CD4-positive, alpha-beta T cell (primary cell): Measurements from ENCODE around the gene ZBTB7C. TPM values are rescaled to one million over a fixed set of nuclear protein-coding genes. Genes with fewer than 3 reads are reported as not detected.

Source experiments
- ATAC-seq: fragments of 200-7000 bp; cut with Tn5 transposase; one replicate; pipeline ENCODE4 v1.10.0; 2022; ENCODE audit warnings: mild to moderate bottlenecking; ENCODE audit not compliant: poor library complexity
- CTCF ChIA-PET: fragments of 350-600 bp; sonication (Branson Sonifier 250); formaldehyde crosslinking; loops from one replicate; lab custom pipeline; 2021; ENCODE audit warnings: antibody characterized with exemption, inconsistent platforms; lab: Charles Lee
- POLR2A ChIA-PET: fragments of 350-600 bp; sonication (Branson Sonifier 250); formaldehyde crosslinking; loops from one replicate; lab custom pipeline; 2021; ENCODE audit warnings: antibody characterized with exemption, inconsistent platforms; lab: Charles Lee
- DNase-seq, 14 experiments: peaks; one replicate each; pipeline ENCODE4 v3.0.0-alpha.2; 2013 to 2020; ENCODE audit warnings: mixed read lengths in 2 of 14
- H3K27ac ChIP-seq, 2 donors: one replicate each; pipeline versions ENCODE4 v1.5.1 to v1.7.0; 2013; ENCODE audit warnings: low read length in 2 of 2, low read depth in 1 of 2, mild to moderate bottlenecking in 1 of 2
- H3K27me3 ChIP-seq, 2 experiments: 1 replicate in 1 of 2; 2 replicates in 1 of 2; pipeline versions ENCODE4 v1.6.1 to v1.7.0; 2013; ENCODE audit warnings: low read length in 2 of 2, control low read depth in 1 of 2, mild to moderate bottlenecking in 1 of 2, moderate library complexity in 1 of 2; ENCODE audit not compliant: insufficient read depth in 2 of 2, control insufficient read depth in 1 of 2
- H3K36me3 ChIP-seq: one replicate; pipeline ENCODE4 v1.6.1; 2013; ENCODE audit warnings: low read length, control low read depth; ENCODE audit not compliant: insufficient read depth
- H3K4me1 ChIP-seq: one replicate; pipeline ENCODE4 v1.6.1; 2013; ENCODE audit warnings: low read length, control low read depth; ENCODE audit not compliant: insufficient read depth
- H3K4me3 ChIP-seq: one replicate; pipeline ENCODE4 v1.5.1; 2013; ENCODE audit warnings: mild to moderate bottlenecking, low read length, moderate library complexity
- H3K9me3 ChIP-seq, 2 experiments: 1 replicate in 1 of 2; 2 replicates in 1 of 2; pipeline versions ENCODE4 v1.6.1 to v1.7.0; 2013; ENCODE audit warnings: low read length in 2 of 2, mild to moderate bottlenecking in 2 of 2, control low read depth in 1 of 2, moderate library complexity in 1 of 2; ENCODE audit not compliant: control insufficient read depth in 1 of 2, insufficient read depth in 1 of 2
- H3K27ac Mint-ChIP-seq: one replicate; pipeline ENCODE4 v1.8.0; 2020; ENCODE audit warnings: mixed read lengths
- H3K27me3 Mint-ChIP-seq: one replicate; pipeline ENCODE4 v1.8.0; 2021; ENCODE audit warnings: mixed read lengths
- H3K36me3 Mint-ChIP-seq: one replicate; pipeline ENCODE4 v1.8.0; 2021; ENCODE audit warnings: low read depth, mixed read lengths
- H3K4me1 Mint-ChIP-seq: one replicate; pipeline ENCODE4 v1.8.0; 2021; ENCODE audit warnings: low read depth, mixed read lengths
- H3K4me3 Mint-ChIP-seq: one replicate; pipeline ENCODE4 v1.8.0; 2020; ENCODE audit warnings: mild to moderate bottlenecking, mixed read lengths
- H3K9me3 Mint-ChIP-seq: one replicate; pipeline ENCODE4 v1.8.0; 2020; ENCODE audit warnings: mixed read lengths
- CTCF ChIP-seq: fragments of 200-600 bp; IDR thresholded peaks from one replicate; pipeline ENCODE4 v1.8.0; 2022; ENCODE audit warnings: antibody characterized with exemption, mild to moderate bottlenecking
- intact Hi-C, 2 experiments: fragments of 100-400 bp; cut with DNase I in 1 of 2; cut with micrococcal nuclease in 1 of 2; formaldehyde crosslinking; loops; one replicate each; pipeline versions ENCODE4 v1.15.1 to v1.9.0; 2023 to 2025; cut with DNase I, micrococcal nuclease
- total RNA-seq, 174 experiments: library from RNA in 2 of 174; stranded (reverse) in 2 of 174; gene quantifications; one replicate each; pipeline ENCODE4 v1.2.3 and lab custom pipeline; 2021 to 2026

ZBTB7C gene
- total RNA-seq, 2 experiments from 2014 or later, result not detected

DNA sequence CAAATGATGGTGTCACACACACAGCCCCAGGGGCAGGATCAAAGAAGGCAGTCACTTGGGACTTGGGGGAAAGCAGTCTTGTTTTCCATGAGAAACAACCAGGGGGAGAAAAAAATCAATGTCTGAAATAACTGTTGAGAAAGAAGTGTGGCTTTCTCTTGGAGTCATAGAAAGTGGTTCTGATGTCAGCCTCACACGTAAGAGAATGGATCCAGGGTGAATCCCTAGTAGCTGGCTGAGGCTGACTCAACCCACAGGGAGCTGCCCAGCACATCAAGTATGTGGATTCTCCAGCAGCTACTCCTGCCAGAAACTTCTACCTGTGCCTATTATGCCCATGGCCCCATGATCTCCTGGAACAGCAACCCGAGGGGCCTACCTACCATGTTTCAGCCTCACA, 33.6 kb upstream of the ZBTB7C start:
- Histone ChIP-seq H3K4me1 (peaks cover 6% of the 10 kb centered on the region), H3K36me3 (no peaks in the 10 kb centered on the region), H3K27me3 (peaks cover 12 to 30% of the 10 kb centered on the region in 2 experiments), H3K9me3 (no peaks in the 10 kb centered on the region), H3K27ac (no peak overlapping the region), H3K4me3 (no peak overlapping the region)
- Mint-ChIP-seq H3K27me3 (peaks cover 69% of the 10 kb centered on the region), H3K27ac (no peak overlapping the region), H3K9me3 (no peaks in the 10 kb centered on the region), H3K4me3 (no peak overlapping the region), H3K36me3 (no peaks in the 10 kb centered on the region), H3K4me1 (peaks cover 11% of the 10 kb centered on the region)
- ATAC-seq (no peak), DNase-seq (no peak)
- TF ChIP-seq CTCF, result no peak
- intact Hi-C loops, result loop anchor here in 1 of 2 experiments (10.0 kb wide), 1 partner anchor 222 kb away; no protein-coding TSS in a partner anchor
- CTCF ChIA-PET, result no interaction called here
- POLR2A ChIA-PET, result no interaction called here

GRCh38 chr18:48441405-48441881, 32.3 kb upstream of the ZBTB7C start:
- Mint-ChIP-seq H3K27ac (no peak overlapping the region), H3K4me3 (no peak overlapping the region), H3K27me3 (peaks cover 74% of the 10 kb centered on the region), H3K9me3 (no peaks in the 10 kb centered on the region), H3K4me1 (peaks cover 7% of the 10 kb centered on the region), H3K36me3 (no peaks in the 10 kb centered on the region)
- no peak for TF ChIP-seq CTCF
- DNase-seq, result no peak
- ChIA-PET CTCF (no interaction called here), POLR2A (interaction anchor here (1.1 kb wide), 1 partner anchor 15 kb away, joined by 3 read pairs; no protein-coding TSS in a partner anchor)
- no peak for ATAC-seq
- Histone ChIP-seq H3K27me3 (peaks cover 12 to 30% of the 10 kb centered on the region in 2 experiments), H3K4me3 (no peak overlapping the region), H3K36me3 (no peaks in the 10 kb centered on the region), H3K27ac (no peak overlapping the region), H3K9me3 (no peaks in the 10 kb centered on the region), H3K4me1 (peaks cover 2% of the 10 kb centered on the region)
- intact Hi-C loops, result loop anchor here in 1 of 2 experiments (10.0 kb wide), 1 partner anchor 223 kb away; no protein-coding TSS in a partner anchor

DNA sequence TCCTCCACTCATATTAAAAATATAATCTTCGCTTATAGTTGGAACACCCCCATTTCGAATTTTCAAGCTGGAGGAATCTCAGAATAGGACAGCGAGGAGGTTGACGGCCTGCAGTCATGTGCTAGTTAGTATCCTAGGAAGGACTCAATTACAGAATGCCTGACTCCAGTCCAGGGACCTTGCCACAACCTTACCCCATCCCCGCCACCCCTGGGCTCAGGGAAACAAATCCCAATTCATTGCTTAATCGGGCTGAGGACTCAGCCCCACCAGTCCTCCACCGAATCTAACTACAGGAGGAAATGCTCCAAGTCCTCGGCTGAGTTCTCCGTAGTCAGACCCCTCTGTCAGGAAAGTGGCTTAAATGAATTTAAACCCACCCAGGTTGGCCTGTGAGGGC, 31.7 kb upstream of the ZBTB7C start:
- Mint-ChIP-seq H3K9me3 (no peaks in the 10 kb centered on the region), H3K36me3 (no peaks in the 10 kb centered on the region), H3K27ac (no peak overlapping the region), H3K4me1 (peaks cover 6% of the 10 kb centered on the region), H3K4me3 (no peak overlapping the region), H3K27me3 (peaks cover 77% of the 10 kb centered on the region)
- Histone ChIP-seq H3K4me1 (no peaks in the 10 kb centered on the region), H3K36me3 (no peaks in the 10 kb centered on the region), H3K27ac (no peak overlapping the region), H3K9me3 (no peaks in the 10 kb centered on the region), H3K27me3 (peaks cover 12 to 30% of the 10 kb centered on the region in 2 experiments), H3K4me3 (no peak overlapping the region)
- TF ChIP-seq CTCF, result no peak
- intact Hi-C loops, result loop anchor here in 1 of 2 experiments (10.0 kb wide), 1 partner anchor 224 kb away; no protein-coding TSS in a partner anchor
- ATAC-seq (no peak), DNase-seq (no peak)
- ChIA-PET POLR2A (no interaction called here), CTCF (no interaction called here)
